HG03457 (cell line): Measurements from ENCODE around the gene KNG1.

ENCODE experiments used
- ATAC-seq: cut with Tn5 transposase; IDR thresholded peaks from one replicate; pipeline ENCODE4 v1.9.1; 2021; ENCODE audit warnings: moderate number of reproducible peaks; ENCODE audit not compliant: unreplicated experiment

Gene KNG1

DNA sequence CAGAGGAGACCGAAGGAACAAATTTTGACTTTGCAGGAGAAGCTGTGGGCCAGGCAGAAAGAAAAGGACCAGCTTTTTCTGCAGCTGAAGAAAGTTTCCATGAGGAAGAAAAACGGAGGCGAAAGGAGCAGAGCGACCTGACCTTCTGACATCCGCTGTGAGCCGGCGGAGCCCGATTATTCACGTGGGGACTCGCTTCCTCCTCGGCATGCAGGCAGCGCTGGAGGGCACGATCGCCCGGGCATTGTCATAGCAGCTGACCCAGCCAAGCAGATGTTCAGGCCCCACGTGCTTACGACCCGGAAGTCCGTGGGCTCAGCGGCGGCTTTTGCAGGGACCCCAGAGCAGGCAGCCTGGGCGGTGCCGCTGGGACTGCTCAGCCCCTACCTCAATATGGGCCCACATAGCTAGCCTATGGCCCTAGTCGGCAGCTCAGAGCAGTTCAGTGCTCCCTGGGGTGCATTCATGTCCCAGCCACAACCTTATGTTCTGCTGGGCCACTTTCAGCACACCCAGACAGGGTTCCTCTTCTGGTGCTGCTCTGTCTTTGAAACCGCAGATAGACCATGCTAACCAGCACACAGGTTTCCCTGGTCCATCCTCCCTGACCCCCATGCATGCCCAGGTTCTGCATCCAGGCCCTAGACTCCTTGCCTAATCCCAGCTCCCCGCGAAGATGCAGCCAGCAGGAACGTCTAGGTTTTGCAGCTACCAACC lies 55.7 kb downstream of the KNG1 start:
- ATAC-seq = peak; percentile 79

DNA sequence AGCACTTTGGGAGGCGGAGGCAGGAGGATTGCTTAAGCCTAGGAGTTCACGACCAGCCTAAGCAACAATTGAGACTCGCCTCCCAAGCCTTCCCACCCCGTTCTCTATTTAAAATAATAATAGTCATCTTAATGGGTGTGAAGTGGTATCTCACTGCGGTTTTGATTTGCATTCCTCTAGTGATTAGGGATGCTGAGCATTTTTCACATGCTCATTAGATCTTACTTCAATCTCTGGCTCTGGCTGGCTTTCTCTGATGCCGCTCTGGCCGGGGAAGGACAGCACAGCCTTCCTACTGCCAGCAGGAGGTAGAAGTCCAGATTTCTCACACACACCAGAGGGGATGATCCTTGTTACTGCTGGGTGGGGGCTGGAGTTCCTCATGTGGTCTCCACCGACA lies 58.8 kb downstream of the KNG1 start:
- no peak for ATAC-seq

DNA sequence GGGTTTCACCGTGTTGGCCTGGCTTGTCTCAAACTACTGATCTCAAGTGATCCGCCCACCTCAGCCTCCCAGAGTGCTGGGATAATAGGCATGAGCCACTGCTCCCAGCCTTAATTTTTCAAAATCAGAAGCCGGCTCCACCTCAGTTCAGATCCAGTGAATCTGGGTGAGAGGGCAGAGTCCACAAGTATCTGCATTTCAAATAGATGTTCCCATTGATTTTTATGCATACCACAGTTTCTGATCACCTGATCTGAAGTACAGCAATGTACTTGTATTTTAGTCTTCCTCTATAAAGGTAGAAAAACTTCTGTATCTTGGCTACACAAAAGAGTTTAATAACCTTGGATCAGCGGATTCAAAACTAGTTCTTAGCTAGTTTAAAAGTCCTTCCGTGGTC lies 62.0 kb downstream of the KNG1 start:
- ATAC-seq = no peak

DNA sequence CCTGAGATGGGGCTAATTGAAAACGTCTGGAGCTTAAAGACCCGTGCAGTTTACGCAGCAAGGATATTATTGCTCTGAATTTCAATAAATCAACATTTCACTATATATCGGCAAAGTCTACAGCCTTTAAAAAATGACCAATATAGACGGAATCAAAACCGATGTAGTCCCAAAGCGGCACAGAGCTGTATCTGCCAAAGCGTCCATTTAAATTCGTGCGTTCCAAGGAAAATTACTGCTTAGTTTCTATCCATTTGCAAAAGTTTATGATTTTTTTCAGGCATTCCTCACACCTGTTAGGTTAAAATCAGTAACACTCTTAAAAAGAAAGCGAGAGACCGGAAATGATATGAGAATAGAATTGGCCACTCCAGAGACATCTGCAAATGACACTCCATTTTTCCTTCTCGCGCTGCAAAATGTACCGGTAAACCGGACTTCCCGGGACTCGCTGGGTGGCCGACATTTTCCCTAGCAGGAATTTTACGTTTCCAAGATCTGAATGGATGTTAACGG lies 65.4 kb downstream of the KNG1 start:
- peak; percentile 9 for ATAC-seq

DNA sequence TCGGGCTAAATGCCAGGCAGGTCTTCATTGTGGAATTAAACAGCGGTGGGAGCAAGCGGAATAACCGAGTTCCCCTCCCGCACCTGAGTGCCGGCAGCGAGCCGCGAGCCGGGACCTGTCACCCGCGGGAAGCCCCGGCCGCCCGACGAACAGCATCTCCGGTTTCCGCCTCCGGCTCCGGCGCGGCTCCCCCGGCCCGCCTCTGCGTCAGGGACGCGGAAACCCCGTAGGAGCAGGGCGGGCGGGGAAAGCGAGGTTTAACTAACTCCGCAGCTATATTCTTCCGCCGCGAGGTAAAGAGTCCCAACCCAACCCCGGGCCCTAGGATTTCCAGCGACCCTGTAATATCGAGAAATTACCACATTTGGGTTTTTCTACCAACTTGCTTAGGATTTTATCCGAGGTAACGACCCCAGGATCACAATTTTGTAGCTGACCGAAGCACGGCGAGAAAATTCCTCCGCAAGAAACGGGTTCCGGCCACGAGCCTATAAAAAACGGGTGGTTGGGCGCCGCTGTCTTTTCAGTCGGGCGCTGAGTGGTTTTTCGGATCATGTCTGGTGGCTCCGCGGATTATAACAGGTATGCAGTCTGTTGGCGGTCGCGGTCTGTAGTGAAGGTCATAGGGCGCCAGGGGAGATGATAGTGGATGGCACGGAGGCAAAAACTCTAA lies 66.0 kb downstream of the KNG1 start, which contains the start of gene EIF4A2:
TSS of gene EIF4A2 (plus strand) at position 520 of the 673 bp plus-strand sequence. CDS start at position 554, 34 bp downstream.
- peak; percentile 56 for ATAC-seq

DNA sequence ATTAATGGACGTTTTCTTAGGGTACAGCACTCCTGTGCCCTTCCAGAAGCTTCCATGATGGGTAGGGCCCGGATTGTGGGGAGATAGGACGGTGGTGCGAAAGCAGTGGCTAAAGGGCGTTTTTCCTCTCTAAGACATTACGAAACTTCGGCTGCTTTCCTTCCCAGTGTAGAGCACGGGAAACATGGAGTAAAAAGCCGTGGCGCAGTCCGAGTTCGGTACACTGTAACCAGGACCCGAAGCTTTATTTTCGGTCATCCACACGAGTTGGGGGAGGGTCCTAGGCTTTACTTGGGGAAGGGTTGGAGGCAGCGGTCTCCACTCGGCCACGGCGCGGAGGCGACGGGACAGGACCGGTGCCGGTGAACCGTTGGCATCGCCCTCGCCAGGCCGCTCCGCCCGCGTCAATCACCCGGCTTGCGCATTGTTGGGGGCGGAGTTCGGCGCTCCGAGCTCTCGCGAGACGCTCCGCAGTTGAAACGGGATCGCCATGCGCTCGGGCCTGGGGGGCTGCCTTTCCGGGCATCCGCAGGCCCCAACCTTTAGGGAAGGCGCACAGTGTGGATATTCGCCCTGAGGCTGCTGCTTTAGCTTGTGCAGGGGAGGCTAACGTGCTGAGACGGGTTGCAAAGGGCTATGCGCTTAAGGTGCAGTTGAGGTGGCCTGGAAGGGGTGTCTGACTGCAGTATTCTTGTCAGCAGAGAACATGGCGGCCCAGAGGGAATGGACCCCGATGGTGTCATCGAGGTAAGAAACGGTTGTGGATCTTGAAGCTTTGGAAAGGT lies 66.8 kb downstream of the KNG1 start:
- ATAC-seq = peak; percentile 51

DNA sequence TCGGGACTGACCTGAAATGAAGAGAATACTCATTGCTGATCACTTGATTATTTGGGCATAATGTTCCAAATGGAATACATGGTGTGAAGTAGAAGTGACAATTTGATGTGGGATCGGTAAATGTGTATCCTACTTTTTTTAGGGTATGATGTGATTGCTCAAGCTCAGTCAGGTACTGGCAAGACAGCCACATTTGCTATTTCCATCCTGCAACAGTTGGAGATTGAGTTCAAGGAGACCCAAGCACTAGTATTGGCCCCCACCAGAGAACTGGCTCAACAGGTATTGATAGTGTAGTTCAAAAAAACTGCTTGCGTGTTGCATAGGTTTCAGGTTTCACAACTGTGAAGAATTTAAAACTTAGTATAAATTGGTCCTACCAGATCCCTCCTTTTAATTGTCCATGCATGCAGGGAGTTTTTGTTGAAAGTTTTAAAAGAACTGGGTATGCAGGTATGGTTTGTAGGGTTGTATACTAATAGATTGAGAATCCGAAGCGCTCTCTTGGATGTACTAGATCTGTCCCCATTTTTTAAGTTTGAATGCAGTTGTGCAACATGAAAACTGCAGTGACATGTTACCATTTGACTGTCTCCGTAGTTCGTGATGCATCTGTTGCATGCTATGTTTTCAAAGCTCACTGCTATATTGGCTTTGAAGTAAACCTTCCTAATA lies 67.8 kb downstream of the KNG1 start:
- no peak for ATAC-seq

DNA sequence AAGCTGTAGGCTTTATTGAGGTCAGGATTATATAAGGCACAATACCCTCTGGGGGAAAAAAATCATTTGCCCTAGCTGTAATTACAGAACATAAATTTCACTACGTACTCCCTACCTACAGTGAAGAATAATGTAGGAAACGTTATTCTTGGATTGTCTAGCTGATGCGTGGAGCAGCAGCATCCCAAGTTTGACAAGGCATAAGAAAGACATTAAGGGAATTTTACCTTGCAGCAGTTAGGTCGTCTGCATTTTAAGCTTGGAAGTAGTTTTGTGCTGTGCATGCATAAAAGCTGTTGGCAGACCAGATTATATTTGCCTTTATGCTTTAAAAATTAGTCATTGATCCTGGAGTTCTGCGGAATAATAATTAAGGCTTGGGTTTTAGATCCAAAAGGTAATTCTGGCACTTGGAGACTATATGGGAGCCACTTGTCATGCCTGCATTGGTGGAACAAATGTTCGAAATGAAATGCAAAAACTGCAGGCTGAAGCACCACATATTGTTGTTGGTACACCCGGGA lies 68.4 kb downstream of the KNG1 start:
- no peak for ATAC-seq

DNA sequence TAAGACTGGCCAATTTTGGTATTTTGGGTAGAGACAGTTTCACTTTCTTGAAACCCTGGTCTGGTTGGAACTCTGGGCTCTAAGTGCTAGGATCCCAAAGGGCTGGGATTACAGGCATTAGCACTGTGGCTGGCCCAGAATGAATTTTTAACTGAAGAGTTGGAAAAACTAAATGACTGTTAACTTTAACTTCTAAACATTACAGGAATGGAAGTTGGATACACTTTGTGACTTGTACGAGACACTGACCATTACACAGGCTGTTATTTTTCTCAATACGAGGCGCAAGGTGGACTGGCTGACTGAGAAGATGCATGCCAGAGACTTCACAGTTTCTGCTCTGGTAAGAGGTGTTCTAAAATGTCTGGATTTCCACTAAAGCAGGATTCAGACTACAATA lies 69.8 kb downstream of the KNG1 start:
- no peak for ATAC-seq

DNA sequence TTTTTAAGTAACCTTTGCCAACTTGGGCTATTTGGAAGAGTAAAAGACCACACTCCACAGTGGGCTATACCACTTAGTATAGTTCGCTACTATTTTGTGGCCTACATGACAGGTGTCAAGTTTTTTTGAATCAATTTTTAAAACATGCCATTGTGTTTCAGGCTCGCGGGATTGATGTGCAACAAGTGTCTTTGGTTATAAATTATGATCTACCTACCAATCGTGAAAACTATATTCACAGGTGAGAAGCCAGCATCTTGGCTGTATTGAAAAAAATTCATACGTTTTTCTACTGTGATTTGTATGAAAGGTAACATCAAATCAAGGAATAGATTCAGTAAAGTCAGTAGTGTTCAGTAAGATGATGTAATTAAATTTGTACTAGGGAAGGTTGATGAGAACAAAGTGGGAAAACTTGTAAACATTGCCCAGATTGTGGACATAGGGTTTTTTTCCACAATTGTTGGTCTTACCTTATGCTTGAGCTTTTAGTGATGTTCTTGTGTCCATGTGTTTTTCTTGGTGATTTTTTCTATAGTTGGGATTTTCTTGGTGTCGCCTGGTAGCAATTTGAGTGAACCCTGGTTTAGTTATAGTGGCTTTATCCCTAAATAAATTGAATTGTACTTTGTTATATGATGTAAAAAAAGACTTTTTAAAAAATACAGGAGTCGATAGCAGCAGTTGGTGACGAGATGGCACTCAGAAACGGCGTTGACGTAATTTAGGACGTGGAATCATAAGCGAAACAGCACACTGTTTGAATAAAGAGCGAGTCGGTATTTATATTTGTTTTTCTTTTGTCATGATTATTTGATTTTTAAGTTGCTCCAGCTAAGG lies 70.7 kb downstream of the KNG1 start:
- ATAC-seq = no peak

DNA sequence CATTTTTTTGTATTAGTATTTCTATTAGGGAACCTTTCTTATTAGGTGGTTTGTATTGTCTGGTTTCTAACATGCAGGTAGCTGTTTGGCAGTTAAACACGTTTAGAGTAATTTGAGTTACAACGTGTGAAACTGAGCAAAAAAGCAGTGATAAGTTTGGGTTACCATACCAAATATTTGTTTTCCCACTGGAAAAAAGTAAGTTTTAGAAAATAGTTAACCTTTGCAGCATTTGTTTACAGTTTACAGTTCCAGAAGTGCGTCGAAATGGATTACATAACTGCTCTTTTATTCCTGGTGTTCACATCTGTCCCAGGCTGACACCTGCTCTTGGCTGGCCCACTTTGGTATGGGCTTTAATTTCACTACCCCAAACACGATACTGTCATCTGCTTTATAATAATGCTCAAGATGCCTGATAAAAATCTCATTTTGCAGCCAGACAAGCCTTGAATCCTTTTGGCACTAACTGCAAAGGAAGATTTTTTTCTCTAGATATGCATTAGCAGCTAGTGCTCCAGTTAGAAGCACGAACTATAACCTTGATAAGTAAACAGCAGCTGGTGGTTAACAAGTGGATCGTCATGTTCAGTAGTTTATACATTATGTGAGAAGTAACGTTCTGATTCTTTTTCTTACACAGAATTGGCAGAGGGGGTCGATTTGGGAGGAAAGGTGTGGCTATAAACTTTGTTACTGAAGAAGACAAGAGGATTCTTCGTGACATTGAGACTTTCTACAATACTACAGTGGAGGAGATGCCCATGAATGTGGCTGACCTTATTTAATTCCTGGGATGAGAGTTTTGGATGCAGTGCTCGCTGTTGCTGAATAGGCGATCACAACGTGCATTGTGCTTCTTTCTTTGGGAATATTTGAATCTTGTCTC lies 71.6 kb downstream of the KNG1 start:
- no peak for ATAC-seq

DNA sequence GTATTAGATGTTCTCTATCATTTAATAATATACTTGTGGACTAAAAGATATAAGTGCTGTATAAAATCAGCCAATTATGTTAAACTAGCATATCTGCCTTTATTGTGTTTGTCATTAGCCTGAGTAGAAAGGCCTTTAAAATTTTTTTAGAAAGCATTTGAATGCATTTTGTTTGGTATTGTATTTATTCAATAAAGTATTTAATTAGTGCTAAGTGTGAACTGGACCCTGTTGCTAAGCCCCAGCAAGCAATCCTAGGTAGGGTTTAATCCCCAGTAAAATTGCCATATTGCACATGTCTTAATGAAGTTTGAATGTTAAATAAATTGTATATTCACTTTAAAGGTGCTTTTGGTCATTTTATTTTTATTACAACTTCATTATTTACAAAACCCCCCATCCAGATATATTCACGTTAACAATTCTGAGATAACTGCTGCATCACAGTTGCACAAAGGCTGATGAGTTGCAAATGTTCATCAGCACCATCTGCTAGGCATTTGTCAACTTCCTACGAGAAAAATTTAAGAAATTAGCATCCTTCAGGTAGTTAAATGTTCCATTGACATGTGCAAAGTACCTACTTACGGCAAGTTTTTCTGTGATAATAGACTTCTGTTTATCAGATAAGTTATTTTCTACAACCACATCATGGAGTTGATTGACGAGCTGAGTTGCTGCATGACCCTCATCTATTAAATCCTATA lies 72.5 kb downstream of the KNG1 start:
- ATAC-seq = no peak

DNA sequence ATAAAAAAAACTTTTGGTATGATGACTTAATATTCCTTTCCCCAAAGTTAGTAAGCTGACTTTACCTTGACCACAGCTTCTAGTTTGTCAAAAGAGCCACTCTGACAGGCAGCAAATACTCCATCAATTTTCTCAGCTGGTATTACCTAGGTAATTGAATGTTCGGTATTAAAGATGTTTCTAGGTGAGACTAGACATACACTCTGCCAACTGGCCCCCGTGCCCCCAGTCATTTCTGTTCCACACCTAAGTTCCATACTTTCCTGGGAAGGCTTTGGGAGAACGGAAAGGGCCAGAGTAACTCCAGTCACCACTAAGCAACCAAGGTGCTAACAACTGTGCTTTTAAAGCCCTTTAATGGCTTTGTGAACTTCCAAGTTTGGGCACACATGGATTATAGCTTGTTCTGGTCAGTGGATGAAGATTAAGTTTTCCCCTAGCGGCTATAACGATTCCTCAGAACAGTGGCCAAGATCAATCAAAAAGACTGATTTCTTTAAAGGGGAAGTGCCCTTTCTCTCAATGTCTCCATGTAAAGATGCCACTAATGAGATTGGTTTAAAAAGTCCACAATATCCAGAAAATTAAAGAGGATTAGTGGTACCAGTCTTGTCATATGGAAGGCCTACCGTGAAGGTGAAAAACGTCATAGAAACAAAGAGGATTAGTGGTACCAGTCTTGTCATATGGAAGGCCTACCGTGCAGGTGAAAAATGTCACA lies 73.3 kb downstream of the KNG1 start:
- no peak for ATAC-seq
